ENCODE results near the gene CLIC2.

- TF ChIP-seq, protein P1, sequence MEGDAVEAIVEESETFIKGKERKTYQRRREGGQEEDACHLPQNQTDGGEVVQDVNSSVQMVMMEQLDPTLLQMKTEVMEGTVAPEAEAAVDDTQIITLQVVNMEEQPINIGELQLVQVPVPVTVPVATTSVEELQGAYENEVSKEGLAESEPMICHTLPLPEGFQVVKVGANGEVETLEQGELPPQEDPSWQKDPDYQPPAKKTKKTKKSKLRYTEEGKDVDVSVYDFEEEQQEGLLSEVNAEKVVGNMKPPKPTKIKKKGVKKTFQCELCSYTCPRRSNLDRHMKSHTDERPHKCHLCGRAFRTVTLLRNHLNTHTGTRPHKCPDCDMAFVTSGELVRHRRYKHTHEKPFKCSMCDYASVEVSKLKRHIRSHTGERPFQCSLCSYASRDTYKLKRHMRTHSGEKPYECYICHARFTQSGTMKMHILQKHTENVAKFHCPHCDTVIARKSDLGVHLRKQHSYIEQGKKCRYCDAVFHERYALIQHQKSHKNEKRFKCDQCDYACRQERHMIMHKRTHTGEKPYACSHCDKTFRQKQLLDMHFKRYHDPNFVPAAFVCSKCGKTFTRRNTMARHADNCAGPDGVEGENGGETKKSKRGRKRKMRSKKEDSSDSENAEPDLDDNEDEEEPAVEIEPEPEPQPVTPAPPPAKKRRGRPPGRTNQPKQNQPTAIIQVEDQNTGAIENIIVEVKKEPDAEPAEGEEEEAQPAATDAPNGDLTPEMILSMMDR (conservative IDR thresholded peaks at IDR 0.05; ENCODE audit: low read depth, low read length), result no peak
- TF ChIP-seq EZH2 (IDR thresholded peaks at IDR 0.05; ENCODE audit: borderline replicate concordance, low read depth, low read length, poor library complexity, severe bottlenecking), result no peak
These were observed 63.4 kb downstream of the CLIC2 start for GRCh38 chrX:155270969-155271368.

Data from A673 (cell line).